PFSK-1 (cell line): ENCODE measurements around the gene FSTL4.

Experiments used
- FOXP2 ChIP-seq: optimal IDR thresholded peaks from 2 replicates; pipeline ENCODE3; 2011; ENCODE audit warnings: borderline replicate concordance, control low read depth, inconsistent platforms; ENCODE audit not compliant: insufficient read depth; ENCODE audit errors: extremely low read length, extremely low read depth
- POLR2AphosphoS5 ChIP-seq: IDR thresholded peaks from 2 replicates; pipeline ENCODE4 v1.6.1; 2012; ENCODE audit warnings: low read depth, mild to moderate bottlenecking, control low read depth, low read length, moderate library complexity
- REST ChIP-seq, 2 experiments: IDR thresholded peaks; 2 replicates each; pipeline versions ENCODE4 v1.6.1 to v1.8.0; 2011 to 2012; ENCODE audit warnings: low read depth in 2 of 2, low read length in 2 of 2, control low read depth in 1 of 2, inconsistent platforms in 1 of 2, mild to moderate bottlenecking in 1 of 2, moderate library complexity in 1 of 2; ENCODE audit not compliant: insufficient read depth in 1 of 2
- SIN3A ChIP-seq: IDR thresholded peaks from 2 replicates; pipeline ENCODE4 v1.6.1; 2012; ENCODE audit warnings: mild to moderate bottlenecking, low read length, moderate library complexity, borderline replicate concordance; ENCODE audit not compliant: insufficient read depth
- TAF1 ChIP-seq: IDR thresholded peaks from 2 replicates; pipeline ENCODE4 v1.6.1; 2012; ENCODE audit warnings: low read length, control low read depth, borderline replicate concordance; ENCODE audit not compliant: insufficient read depth

FSTL4 gene

GRCh38 chr5:133202066-133202665 lies 410.2 kb downstream of the FSTL4 start:
- TF ChIP-seq REST (IDR thresholded peaks at IDR 0.05; ENCODE audit: insufficient read depth in 1 of 2, low read depth in 2 of 2, low read length in 2 of 2) = no peak
- TF ChIP-seq SIN3A = no peak
- no peak for TF ChIP-seq POLR2AphosphoS5
- TF ChIP-seq FOXP2 = no peak

- TF ChIP-seq TAF1 (no peak), REST (IDR thresholded peaks at IDR 0.05; ENCODE audit: insufficient read depth in 1 of 2, low read depth in 2 of 2, low read length in 2 of 2) (no peak), SIN3A (no peak), FOXP2 (no peak), POLR2AphosphoS5 (no peak)
These were observed 411.0 kb downstream of the FSTL4 start for GRCh38 chr5:133201310-133201709.

- TF ChIP-seq POLR2AphosphoS5 (no peak), REST (IDR thresholded peaks at IDR 0.05; ENCODE audit: insufficient read depth in 1 of 2, low read depth in 2 of 2, low read length in 2 of 2) (no peak), TAF1 (no peak), FOXP2 (no peak), SIN3A (no peak)
These were observed 412.1 kb downstream of the FSTL4 start for GRCh38 chr5:133200256-133200655.

- TF ChIP-seq TAF1 = no peak
- no peak for TF ChIP-seq REST (IDR thresholded peaks at IDR 0.05; ENCODE audit: insufficient read depth in 1 of 2, low read depth in 2 of 2, low read length in 2 of 2)
- TF ChIP-seq FOXP2 = no peak
- no peak for TF ChIP-seq SIN3A
- no peak for TF ChIP-seq POLR2AphosphoS5
These were observed 412.7 kb downstream of the FSTL4 start for GRCh38 chr5:133199417-133200178.

GRCh38 chr5:133198511-133198910 lies 413.8 kb downstream of the FSTL4 start:
- TF ChIP-seq REST (IDR thresholded peaks at IDR 0.05; ENCODE audit: insufficient read depth in 1 of 2, low read depth in 2 of 2, low read length in 2 of 2) (no peak), SIN3A (no peak), POLR2AphosphoS5 (no peak), FOXP2 (no peak), TAF1 (no peak)
